Neural cell (in vitro differentiated cells): ENCODE measurements around the gene GSN. TPM values are rescaled to one million over a fixed set of nuclear protein-coding genes. Genes with fewer than 3 reads are reported as not detected.

Experiments
- H2AFZ ChIP-seq: fragments of 200-600, 300-800 bp; sonication (generic), shearing (Covaris generic); 2 replicates; pipeline ENCODE4 v1.6.0; 2014; ENCODE audit warnings: low read depth, mild to moderate bottlenecking, antibody characterized with exemption, low read length, moderate library complexity
- H3F3A ChIP-seq: fragments of 200-600 bp; shearing (Covaris generic); 2 replicates; pipeline ENCODE4 v1.6.1; 2016; ENCODE audit warnings: mild to moderate bottlenecking, moderate library complexity, mixed read lengths, antibody characterized with exemption, low read length; ENCODE audit not compliant: insufficient read depth, poor library complexity, severe bottlenecking
- H3K27ac ChIP-seq: fragments of 200-600, 300-800 bp; sonication (generic), shearing (Covaris generic); 2 replicates; pipeline ENCODE4 v1.5.1; 2014; ENCODE audit warnings: mild to moderate bottlenecking, low read length, moderate library complexity
- H3K27me3 ChIP-seq: fragments of 300-800, 200-600 bp; sonication (generic), shearing (Covaris generic); 2 replicates; pipeline ENCODE4 v1.6.0; 2014; ENCODE audit warnings: mild to moderate bottlenecking, low read depth, low read length, moderate library complexity; ENCODE audit not compliant: insufficient read depth
- H3K36me3 ChIP-seq: fragments of 300-800, 200-600 bp; sonication (generic), shearing (Covaris generic); 2 replicates; pipeline ENCODE4 v1.5.1; 2014; ENCODE audit warnings: mild to moderate bottlenecking, antibody characterized with exemption, low read length, moderate library complexity; ENCODE audit not compliant: insufficient read depth
- H3K4me2 ChIP-seq: fragments of 300-800, 200-600 bp; sonication (generic), shearing (Covaris generic); 2 replicates; pipeline ENCODE4 v1.6.0; 2014; ENCODE audit warnings: mild to moderate bottlenecking, low read length
- H3K4me3 ChIP-seq: fragments of 300-800, 200-600 bp; sonication (generic), shearing (Covaris generic); 2 replicates; pipeline ENCODE4 v1.5.1; 2014; ENCODE audit warnings: mild to moderate bottlenecking, low read length, moderate library complexity
- H3K79me2 ChIP-seq: fragments of 200-600 bp; shearing (Covaris generic); replicated peaks from 2 replicates; pipeline ENCODE4 v1.6.0; 2014; ENCODE audit warnings: mild to moderate bottlenecking, low read length, moderate library complexity; ENCODE audit not compliant: insufficient read depth
- H3K9ac ChIP-seq: fragments of 300-800, 200-600 bp; sonication (generic), shearing (Covaris generic); 2 replicates; pipeline ENCODE4 v1.6.1; 2016; ENCODE audit warnings: mild to moderate bottlenecking, low read length, mixed read lengths
- H3K9me2 ChIP-seq: fragments of 200-600 bp; shearing (Covaris generic); 2 replicates; pipeline ENCODE4 v1.6.1; 2016; ENCODE audit warnings: mild to moderate bottlenecking, low read length, mixed read lengths; ENCODE audit not compliant: insufficient read depth
- H3K9me3 ChIP-seq: fragments of 200-600, 300-800 bp; sonication (generic), shearing (Covaris generic); 2 replicates; pipeline ENCODE4 v1.6.1; 2016; ENCODE audit warnings: mild to moderate bottlenecking, mixed run types, low read length, moderate library complexity, mixed read lengths
- H4K20me1 ChIP-seq: fragments of 200-600 bp; shearing (Covaris generic); 2 replicates; pipeline ENCODE4 v1.6.1; 2016; ENCODE audit warnings: mild to moderate bottlenecking, mixed run types; ENCODE audit not compliant: insufficient read depth
- CTCF ChIP-seq: fragments of 450-650 bp; IDR thresholded peaks from 2 replicates; pipeline ENCODE4 v1.5.1; 2014; ENCODE audit warnings: antibody characterized with exemption, mild to moderate bottlenecking, moderate library complexity; ENCODE audit not compliant: poor library complexity, severe bottlenecking
- EP300 ChIP-seq: fragments of 450-650 bp; conservative IDR thresholded peaks from 2 replicates; pipeline ENCODE4 v1.6.1; 2014; ENCODE audit warnings: antibody characterized with exemption, mild to moderate bottlenecking, moderate library complexity; ENCODE audit not compliant: poor library complexity, severe bottlenecking
- EZH2 ChIP-seq: fragments of 200-600, 300-800 bp; shearing (Covaris generic), sonication (generic); IDR thresholded peaks from 2 replicates; pipeline ENCODE4 v1.6.1; 2014; ENCODE audit warnings: antibody characterized with exemption, low read length, borderline replicate concordance, mild to moderate bottlenecking; ENCODE audit not compliant: insufficient read depth, poor library complexity, severe bottlenecking
- MXI1 ChIP-seq: fragments of 450-650 bp; conservative IDR thresholded peaks from 2 replicates; pipeline ENCODE4 v1.6.1; 2014; ENCODE audit warnings: antibody characterized with exemption, mild to moderate bottlenecking; ENCODE audit not compliant: poor library complexity, severe bottlenecking
- POLR2AphosphoS5 ChIP-seq: IDR thresholded peaks from 2 replicates; pipeline ENCODE4 v1.6.1; 2012
- RAD21 ChIP-seq: fragments of 450-650 bp; conservative IDR thresholded peaks from 2 replicates; pipeline ENCODE4 v1.6.1; 2014; ENCODE audit warnings: antibody characterized with exemption, mild to moderate bottlenecking, moderate library complexity
- REST ChIP-seq: IDR thresholded peaks from 2 replicates; pipeline ENCODE4 v1.6.1; 2012; ENCODE audit warnings: borderline replicate concordance
- SMC3 ChIP-seq: fragments of 450-650 bp; conservative IDR thresholded peaks from 2 replicates; pipeline ENCODE4 v1.6.1; 2014; ENCODE audit warnings: antibody characterized with exemption, mild to moderate bottlenecking, moderate library complexity; ENCODE audit not compliant: poor library complexity
- TAF1 ChIP-seq: IDR thresholded peaks from 2 replicates; pipeline ENCODE4 v1.6.1; 2012; ENCODE audit warnings: low read depth
- polyA plus RNA-seq: library from polyadenylated mRNA; depleted of rRNA; stranded (reverse); fragments of >200 nt; gene quantifications from 2 replicates; pipeline ENCODE4 v1.2.3, GENCODE V29; 2014

Gene GSN
- polyA plus RNA-seq, 1 donor from 2014 or later = 2.4 TPM

- H4K20me1 ChIP-seq = no peaks in the 10 kb centered on the region
- no peaks in the 10 kb centered on the region for H3K9me3 ChIP-seq
- H3K36me3 ChIP-seq = no peaks in the 10 kb centered on the region
- H3K4me2 ChIP-seq = no peak overlapping the region
- no peaks in the 10 kb centered on the region for H3K79me2 ChIP-seq
- no peak overlapping the region for H2AFZ ChIP-seq
- TF ChIP-seq REST = no peak
- TF ChIP-seq EP300 = no peak
- no peak for TF ChIP-seq CTCF
- no peak for TF ChIP-seq RAD21
- no peak for TF ChIP-seq POLR2AphosphoS5
- TF ChIP-seq TAF1 = no peak
- no peak for TF ChIP-seq EZH2
- TF ChIP-seq MXI1 = no peak
- TF ChIP-seq SMC3 = no peak
- H3K9ac ChIP-seq = no peak overlapping the region
- no peaks in the 10 kb centered on the region for H3K9me2 ChIP-seq
- peaks cover 20% of the 10 kb centered on the region for H3K27me3 ChIP-seq
- H3F3A ChIP-seq = no peaks in the 10 kb centered on the region
- no peak overlapping the region for H3K27ac ChIP-seq
- no peak overlapping the region for H3K4me3 ChIP-seq
These were observed 3.7 kb downstream of the GSN start for GRCh38 chr9:121271368-121272341.

GRCh38 chr9:121272401-121272948 lies 4.5 kb downstream of the GSN start:
- no peak overlapping the region for H3K4me2 ChIP-seq
- no peak overlapping the region for H3K27ac ChIP-seq
- no peaks in the 10 kb centered on the region for H3K9me3 ChIP-seq
- H4K20me1 ChIP-seq = no peaks in the 10 kb centered on the region
- H3K4me3 ChIP-seq = no peak overlapping the region
- no peaks in the 10 kb centered on the region for H3F3A ChIP-seq
- H3K27me3 ChIP-seq = peaks cover 17% of the 10 kb centered on the region
- no peak overlapping the region for H3K9ac ChIP-seq
- no peak for TF ChIP-seq SMC3
- TF ChIP-seq EP300 = no peak
- TF ChIP-seq EZH2 = no peak
- TF ChIP-seq REST = no peak
- no peak for TF ChIP-seq MXI1
- TF ChIP-seq TAF1 = no peak
- no peak for TF ChIP-seq CTCF
- TF ChIP-seq POLR2AphosphoS5 = no peak
- TF ChIP-seq RAD21 = no peak
- no peaks in the 10 kb centered on the region for H3K9me2 ChIP-seq
- H3K36me3 ChIP-seq = no peaks in the 10 kb centered on the region
- no peaks in the 10 kb centered on the region for H3K79me2 ChIP-seq
- no peak overlapping the region for H2AFZ ChIP-seq
